ENCODE data around the gene ADRB2.

ADRB2 gene

DNA sequence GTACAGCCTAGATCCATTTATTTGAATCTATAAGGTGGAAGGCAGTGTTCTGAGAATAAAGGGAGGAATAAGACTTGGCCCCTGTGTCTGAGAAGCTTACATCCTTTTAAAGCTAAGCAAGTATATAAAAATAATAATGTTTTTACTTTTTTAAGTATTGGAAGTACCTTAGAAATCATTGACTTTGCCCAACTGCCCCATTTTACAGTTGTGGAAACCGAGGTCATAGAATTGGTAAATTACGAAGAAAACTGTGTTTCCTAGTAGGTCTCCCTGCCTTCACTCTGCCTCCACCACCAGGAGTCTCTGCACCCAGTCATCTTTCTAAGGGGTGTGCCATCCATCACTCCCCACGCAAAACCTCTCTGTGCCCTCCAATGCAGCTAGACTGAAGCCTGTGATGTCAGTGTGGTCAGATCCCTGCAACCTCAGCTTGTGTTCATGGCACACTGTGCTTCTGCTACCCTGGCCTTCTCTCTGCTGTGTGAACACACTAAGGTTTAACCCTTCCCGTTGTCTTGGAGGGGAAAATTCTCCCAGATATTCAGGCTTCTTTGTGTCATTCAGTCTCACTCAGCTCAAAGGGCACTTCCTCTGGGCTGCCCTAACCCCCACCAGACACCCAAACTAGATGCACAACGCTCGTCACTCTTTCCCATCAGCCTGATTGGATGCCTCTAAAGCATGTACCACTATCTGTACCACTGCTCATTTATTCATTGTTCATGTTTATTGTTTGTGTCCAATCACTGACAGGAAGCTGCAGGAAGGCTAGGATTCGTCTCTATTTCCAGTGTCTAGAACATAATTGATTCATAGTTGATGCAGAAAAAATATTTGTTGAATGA is 18.2 kb downstream of the ADRB2 start:
- TF ChIP-seq, protein P1, sequence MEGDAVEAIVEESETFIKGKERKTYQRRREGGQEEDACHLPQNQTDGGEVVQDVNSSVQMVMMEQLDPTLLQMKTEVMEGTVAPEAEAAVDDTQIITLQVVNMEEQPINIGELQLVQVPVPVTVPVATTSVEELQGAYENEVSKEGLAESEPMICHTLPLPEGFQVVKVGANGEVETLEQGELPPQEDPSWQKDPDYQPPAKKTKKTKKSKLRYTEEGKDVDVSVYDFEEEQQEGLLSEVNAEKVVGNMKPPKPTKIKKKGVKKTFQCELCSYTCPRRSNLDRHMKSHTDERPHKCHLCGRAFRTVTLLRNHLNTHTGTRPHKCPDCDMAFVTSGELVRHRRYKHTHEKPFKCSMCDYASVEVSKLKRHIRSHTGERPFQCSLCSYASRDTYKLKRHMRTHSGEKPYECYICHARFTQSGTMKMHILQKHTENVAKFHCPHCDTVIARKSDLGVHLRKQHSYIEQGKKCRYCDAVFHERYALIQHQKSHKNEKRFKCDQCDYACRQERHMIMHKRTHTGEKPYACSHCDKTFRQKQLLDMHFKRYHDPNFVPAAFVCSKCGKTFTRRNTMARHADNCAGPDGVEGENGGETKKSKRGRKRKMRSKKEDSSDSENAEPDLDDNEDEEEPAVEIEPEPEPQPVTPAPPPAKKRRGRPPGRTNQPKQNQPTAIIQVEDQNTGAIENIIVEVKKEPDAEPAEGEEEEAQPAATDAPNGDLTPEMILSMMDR (IDR thresholded peaks at IDR 0.05), result no peak
- H3K9ac ChIP-seq, result no peak overlapping the region
- H3K27ac ChIP-seq, result no peak overlapping the region
- no peaks in the 10 kb centered on the region for H3K27me3 ChIP-seq (ENCODE audit: control insufficient read depth, insufficient read depth, low read length)
- H3K4me3 ChIP-seq (ENCODE audit: low read depth, low read length), result no peak overlapping the region
- H3K79me2 ChIP-seq, result no peaks in the 10 kb centered on the region
- peaks cover 2% of the 10 kb centered on the region for H3K4me1 ChIP-seq
- H2AFZ ChIP-seq, result no peak overlapping the region
- H3K4me2 ChIP-seq (ENCODE audit: low read length), result no peak overlapping the region
- no peaks in the 10 kb centered on the region for H3K9me3 ChIP-seq (ENCODE audit: control insufficient read depth, low read length)
- H3K36me3 ChIP-seq (ENCODE audit: control insufficient read depth, insufficient read depth, low read length), result no peaks in the 10 kb centered on the region

DNA sequence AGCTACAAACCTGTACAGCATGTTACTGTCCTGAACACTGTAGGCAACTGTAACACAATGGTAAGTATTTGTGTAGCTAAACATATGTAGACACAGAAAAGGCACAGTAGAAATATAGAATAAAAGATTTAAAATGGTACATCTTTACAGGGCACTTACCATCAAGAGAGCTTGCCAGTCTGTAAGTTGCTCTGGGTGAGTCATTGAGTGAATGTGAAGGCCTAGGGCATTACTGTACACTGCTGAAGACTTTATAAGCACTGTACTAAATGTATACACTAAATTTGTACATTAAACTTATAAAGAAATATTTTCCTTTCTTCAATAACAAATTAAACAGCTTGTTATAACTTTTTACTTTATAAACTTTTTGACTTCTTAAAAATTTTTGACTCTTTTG is 20.5 kb downstream of the ADRB2 start:
- Histone ChIP-seq H3K9me3 (ENCODE audit: control insufficient read depth, low read length) (no peaks in the 10 kb centered on the region), H3K9ac (no peak overlapping the region), H3K27ac (no peak overlapping the region), H3K4me3 (ENCODE audit: low read depth, low read length) (no peak overlapping the region), H2AFZ (no peak overlapping the region), H3K79me2 (no peaks in the 10 kb centered on the region), H3K36me3 (ENCODE audit: control insufficient read depth, insufficient read depth, low read length) (no peaks in the 10 kb centered on the region), H3K27me3 (ENCODE audit: control insufficient read depth, insufficient read depth, low read length) (no peaks in the 10 kb centered on the region), H3K4me2 (ENCODE audit: low read length) (no peak overlapping the region), H3K4me1 (peaks cover 8% of the 10 kb centered on the region)
- TF ChIP-seq, protein P1 (IDR thresholded peaks at IDR 0.05), result no peak

DNA sequence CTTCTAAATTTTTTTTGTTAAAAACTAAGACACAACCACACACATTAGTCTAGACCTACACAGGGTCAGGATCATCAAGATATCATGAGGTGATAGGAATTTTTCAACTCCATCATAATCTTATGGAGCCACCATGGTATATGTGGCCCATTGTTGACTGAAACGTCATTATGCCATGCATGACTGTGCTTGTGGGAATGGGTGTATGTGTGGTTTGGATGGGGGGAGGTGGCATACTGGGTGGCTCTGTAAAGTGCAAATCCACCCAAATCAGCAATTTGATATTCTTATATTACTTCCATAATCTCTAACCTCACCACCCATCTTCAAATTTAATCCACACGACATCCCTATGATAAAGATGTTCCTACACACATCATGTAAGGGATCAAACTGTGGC is 21.0 kb downstream of the ADRB2 start:
- H3K27me3 ChIP-seq (ENCODE audit: control insufficient read depth, insufficient read depth, low read length), result no peaks in the 10 kb centered on the region
- no peaks in the 10 kb centered on the region for H3K36me3 ChIP-seq (ENCODE audit: control insufficient read depth, insufficient read depth, low read length)
- H3K4me1 ChIP-seq, result peaks cover 8% of the 10 kb centered on the region
- H3K9me3 ChIP-seq (ENCODE audit: control insufficient read depth, low read length), result no peaks in the 10 kb centered on the region
- TF ChIP-seq, protein P1 (IDR thresholded peaks at IDR 0.05), result no peak
- H3K79me2 ChIP-seq, result no peaks in the 10 kb centered on the region
- H2AFZ ChIP-seq, result no peak overlapping the region
- H3K9ac ChIP-seq, result no peak overlapping the region
- no peak overlapping the region for H3K4me2 ChIP-seq (ENCODE audit: low read length)
- no peak overlapping the region for H3K27ac ChIP-seq
- no peak overlapping the region for H3K4me3 ChIP-seq (ENCODE audit: low read depth, low read length)

DNA sequence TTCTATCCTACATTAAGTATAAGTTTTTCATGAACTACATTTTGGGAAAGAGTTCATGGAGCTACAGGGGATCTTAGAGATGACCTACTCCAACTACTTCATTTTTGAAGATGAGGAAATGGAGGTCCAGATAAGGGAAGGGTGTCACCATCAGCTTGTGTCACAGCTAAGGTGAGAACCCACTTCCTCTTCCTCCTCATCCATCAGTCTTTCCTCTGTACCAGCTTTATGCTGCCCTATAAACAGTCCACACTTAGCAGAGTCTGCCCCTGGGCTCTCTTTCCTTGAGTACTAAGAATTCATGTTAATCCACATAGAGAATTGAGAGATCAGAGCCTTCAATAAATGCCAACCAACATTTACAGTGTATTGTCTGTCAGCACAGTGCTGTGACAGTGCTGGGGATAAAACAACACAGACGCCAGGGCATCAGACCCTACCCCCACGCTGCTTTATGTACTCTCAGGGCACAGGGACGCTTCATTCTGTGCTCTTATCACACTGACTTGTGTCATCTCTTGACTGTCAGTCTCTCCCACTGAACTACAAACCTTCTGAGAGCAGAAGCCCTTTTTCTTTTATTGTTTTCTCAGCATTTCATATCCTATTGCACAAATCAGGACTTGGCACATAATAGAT is 22.1 kb downstream of the ADRB2 start:
- Histone ChIP-seq H3K79me2 (no peaks in the 10 kb centered on the region), H3K36me3 (ENCODE audit: control insufficient read depth, insufficient read depth, low read length) (no peaks in the 10 kb centered on the region), H3K9me3 (ENCODE audit: control insufficient read depth, low read length) (no peaks in the 10 kb centered on the region), H2AFZ (no peak overlapping the region), H3K4me1 (peaks cover 6% of the 10 kb centered on the region), H3K4me3 (ENCODE audit: low read depth, low read length) (no peak overlapping the region), H3K27ac (no peak overlapping the region), H3K9ac (no peak overlapping the region), H3K4me2 (ENCODE audit: low read length) (no peak overlapping the region), H3K27me3 (ENCODE audit: control insufficient read depth, insufficient read depth, low read length) (no peaks in the 10 kb centered on the region)
- TF ChIP-seq, protein P1 (IDR thresholded peaks at IDR 0.05), result no peak

All from parathyroid adenoma (tissue), 2 donors.